CD4-positive, alpha-beta T cell treated with Interleukin-17A for 4 hours (primary cell): Measurements from ENCODE around the gene HDGFL1.

Source experiments
- DNase-seq: peaks from one replicate; pipeline ENCODE4 v3.0.0-alpha.2; 2020; ENCODE audit warnings: mixed read lengths

Gene HDGFL1

DNA sequence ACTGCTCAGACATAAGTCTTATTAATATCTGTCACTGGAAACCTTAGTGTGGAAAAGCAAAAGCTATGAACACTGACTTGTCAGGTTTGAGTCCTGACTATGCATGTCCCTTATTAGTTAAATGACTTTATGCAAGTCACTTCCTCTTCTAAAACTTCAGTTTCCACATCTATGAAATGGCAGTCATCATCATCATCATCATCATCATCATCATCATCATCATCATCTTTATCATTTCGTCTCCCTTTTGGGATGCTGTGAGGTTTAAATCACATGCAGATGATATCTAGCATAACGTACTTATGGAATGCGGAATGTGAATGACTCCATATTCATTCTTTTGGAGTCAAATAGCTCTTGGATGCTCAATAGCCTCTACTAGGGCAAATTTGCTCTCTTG is 24.5 kb downstream of the HDGFL1 start:
- no peak for DNase-seq

- no peak for DNase-seq
These were observed 26.6 kb downstream of the HDGFL1 start for GRCh38 chr6:22596011-22596410.

- no peak for DNase-seq
These were observed 29.0 kb downstream of the HDGFL1 start for GRCh38 chr6:22598339-22598738.

DNA sequence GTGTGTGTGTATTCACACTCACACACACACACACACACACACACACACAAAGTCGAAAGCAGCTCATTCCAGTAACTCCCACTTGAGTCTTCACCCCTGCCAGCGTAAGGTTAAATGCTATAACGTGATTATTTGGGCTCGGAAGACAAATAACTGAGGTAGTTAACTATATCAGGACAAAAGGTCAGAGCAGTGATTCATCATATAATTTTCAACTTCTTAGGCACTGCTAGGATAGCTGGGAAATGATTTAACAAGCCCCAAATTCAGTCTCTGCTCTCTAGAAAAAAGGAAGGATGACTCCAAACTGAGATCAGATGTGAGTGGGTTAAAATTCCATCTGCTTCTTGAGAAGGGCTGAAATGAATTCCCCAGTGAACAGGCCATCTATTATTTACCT is 30.7 kb downstream of the HDGFL1 start:
- no peak for DNase-seq

DNA sequence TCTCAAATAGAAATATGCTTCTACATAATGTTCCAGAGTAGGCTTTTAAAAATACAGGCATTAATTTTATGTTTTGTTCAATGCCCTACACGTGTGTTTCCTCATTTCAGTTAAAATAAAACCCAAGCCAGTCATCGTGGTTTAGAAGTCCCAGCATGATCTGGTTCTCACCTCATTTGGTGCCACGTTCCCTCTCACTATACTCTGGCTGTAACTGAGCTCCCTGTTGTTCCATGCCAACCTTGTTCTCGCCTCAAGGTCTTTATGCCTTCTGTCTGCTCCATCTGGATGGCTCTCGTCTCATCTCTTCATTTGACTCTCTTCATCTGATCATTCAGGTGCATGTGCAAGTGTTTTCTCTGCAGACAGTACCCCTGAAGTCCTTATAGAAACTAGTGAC is 32.6 kb downstream of the HDGFL1 start:
- DNase-seq: no peak

DNA sequence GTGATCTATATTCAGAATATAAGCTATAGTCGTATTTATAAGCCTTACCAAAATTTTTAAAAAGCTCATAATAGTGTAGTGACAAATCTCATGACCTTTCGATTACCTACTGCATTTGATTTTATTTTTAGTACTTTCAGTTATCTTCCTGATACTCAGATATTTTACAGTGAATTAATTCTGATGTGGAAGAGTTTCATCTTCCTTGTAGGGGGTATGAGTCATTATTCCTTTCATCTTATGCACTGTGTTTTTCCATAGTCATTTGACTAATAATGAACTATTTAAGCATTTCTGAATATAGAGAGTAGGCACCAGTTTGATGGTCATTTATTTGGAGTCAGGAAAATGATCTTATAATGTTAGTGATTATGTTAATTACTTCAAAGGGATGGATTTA is 36.4 kb downstream of the HDGFL1 start:
- no peak for DNase-seq

- DNase-seq: no peak
These were observed 40.8 kb downstream of the HDGFL1 start for GRCh38 chr6:22610127-22610526.

DNA sequence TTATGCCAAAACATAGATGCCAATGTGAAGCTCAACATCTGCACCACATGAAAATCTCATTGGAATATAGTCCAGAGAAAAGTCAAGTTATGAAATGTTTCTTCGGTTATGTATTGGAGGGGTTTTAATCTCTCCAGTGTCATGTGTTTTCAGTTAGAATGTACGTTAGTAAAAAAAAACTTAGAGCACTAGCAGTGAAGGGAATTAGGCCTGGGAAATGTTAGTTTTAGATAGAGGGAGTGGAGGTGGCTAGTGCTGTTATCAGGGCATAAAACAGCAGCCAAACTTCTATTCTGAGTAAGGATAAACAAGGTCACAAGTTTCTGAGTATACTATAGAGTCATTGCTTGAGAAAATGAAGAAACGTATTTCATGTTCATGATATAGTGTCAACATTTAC is 42.9 kb downstream of the HDGFL1 start:
- DNase-seq: no peak

DNA sequence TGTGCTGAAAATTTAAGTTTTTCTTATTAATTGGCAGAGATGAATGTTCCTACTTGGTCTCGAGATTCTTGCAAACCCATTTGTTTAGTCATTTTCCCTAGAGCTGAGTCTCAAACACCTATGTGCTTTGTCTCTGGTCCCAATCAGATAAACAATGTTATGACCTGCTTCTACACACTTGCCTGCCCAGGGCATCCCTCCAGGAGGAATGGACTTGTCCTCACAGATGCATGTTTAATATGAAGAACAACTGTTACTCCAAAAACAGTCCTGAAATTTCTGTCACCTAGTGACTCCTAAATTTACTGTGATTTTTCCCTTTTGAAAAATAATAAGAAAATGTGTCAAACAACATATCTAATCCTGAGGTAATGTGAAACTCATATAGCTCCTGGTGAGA is 43.7 kb downstream of the HDGFL1 start:
- DNase-seq: no peak

DNA sequence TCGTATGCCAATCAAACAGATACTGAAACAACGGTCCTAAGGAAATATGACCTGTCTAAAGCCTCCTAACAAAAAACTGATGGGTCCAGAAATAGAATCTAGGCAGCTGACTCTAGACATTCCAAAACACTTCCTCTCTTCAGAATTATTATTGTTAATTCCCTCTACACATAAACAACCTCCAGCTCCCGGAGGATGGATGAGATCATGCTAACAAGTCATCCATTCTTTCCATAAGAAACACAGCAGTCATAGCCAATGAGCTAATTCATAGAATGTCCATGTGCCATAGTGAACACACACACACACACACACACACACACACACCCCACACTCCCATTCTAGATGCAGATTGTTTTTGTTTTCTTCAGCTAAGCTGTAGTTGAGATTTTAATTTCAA is 44.3 kb downstream of the HDGFL1 start:
- no peak for DNase-seq

- DNase-seq: no peak
These were observed 45.2 kb downstream of the HDGFL1 start for GRCh38 chr6:22614547-22614946.

- DNase-seq: no peak
These were observed 51.7 kb downstream of the HDGFL1 start for GRCh38 chr6:22621028-22621427.
